HUDEP-2 (cell line): Measurements from ENCODE around the gene BCL2A1.
"Not testable (repeated sequence)": the region's sequence is repeated elsewhere in the genome, so short reads cannot be mapped to it uniquely, and the experiment has no call there.

Experiments
- DNase-seq, 76 experiments: peaks; one replicate each; lab custom pipeline; 2025; ENCODE audit not compliant: unreplicated experiment in 76 of 76; lab: John Stamatoyannopoulos, UW

The BCL2A1 gene

DNA sequence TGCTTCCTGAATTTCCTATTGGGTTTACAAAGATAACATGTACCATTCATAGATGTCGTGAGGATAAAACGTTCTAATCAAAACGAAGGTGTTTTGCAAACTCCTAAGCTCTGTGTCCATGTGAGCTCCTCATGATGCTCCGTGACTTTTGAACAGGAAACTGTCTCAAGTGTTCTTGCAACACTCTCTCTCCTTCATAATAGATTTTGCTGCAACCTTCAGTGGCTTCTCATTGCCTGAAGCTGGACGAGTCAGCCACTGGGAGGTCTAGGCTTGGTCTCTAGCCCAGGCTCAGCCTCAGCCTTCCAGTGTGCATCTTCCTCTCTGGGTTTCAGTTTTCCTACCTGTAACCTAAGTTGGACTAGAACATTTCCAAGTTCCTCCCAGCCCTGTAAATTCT is 18.7 kb upstream of the BCL2A1 start:
- DNase-seq = no peak

DNA sequence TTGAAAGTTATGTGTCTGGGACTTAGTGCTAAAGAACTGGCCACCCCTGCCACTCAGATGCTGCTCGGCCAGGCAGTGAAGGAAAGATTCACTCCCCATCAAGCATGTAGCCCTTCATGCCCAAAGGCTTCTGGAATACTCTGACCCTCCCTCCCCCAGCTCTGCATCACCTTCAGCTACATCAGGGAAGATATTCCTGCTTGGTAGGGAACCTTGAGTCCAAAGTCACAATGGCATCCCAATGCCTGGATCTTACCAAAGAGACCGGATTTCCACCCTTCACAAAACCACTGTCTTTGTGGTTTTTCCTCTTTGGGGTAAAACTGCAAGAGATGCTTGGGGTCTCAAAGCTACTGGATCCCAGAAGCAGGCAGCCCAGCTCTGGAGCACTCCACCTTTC is 18.2 kb upstream of the BCL2A1 start:
- DNase-seq = no peak

DNA sequence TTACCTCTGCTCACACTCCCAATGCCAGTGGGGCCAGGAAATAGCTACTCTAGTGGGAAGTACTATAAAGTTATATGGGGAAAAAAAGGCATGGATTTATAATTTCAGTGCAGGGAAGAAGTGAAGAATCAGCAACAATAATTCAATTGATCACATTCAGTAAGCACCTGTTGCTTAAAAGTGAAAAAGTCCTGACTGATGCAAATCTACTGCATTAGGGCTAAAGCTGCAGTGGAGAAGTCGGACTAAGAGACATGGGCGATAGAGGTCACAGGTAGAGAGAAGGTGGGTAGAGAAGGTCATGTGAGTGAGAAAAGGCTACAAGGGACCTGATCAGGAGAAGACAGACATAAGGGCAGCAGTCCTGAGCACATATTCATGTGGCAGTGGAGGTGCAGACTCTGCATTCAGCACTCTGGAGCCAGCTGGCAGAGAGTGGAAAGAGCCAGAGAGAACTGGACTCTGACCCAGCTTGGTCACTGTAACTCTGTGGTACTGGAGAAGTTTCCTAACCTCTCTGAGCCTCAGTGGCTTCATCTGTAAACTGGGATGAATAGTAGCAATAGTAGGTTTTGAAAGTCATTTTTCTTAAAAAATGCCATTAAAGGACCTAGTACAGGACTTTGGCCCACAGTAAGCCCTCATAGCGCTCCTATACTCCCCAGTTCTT is 17.6 kb upstream of the BCL2A1 start:
- no peak for DNase-seq

DNA sequence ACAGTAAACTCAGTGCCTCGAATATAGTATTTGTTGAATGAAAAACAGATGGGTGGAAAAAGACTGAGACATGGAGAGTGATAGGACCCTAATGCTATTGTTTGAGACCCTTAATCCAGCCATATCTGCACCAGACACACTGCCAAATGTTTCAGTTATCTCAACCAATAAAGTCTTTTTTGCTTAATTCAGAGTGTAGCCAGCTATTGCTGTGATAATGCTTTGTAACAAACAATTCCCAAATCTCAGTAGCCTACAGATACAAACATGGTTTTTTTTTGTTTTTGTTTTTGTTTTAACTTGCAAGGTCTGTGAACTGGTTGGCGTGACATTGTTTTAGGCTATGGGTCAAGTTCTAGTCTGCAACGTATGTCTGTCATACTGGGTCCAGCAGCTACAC is 17.0 kb upstream of the BCL2A1 start:
- DNase-seq = no peak

DNA sequence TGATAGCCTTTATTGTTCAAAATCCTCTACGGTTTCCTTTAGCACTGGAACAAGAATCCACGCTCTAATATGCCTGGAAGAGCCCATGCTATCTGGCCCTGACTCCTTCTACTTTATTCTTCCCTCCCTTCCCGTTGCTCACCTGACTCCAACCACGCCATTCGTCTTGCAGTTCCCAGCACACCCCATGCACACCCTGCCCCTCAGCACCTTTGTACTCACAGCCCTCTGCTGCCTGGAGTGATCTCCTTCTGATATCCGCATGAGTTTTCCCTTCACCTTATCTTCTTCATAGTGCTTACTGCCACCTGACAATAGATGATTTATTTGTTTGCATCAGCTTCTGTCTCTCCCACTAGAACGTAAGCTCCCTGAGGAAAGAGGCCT is 16.6 kb upstream of the BCL2A1 start:
- DNase-seq = no peak

DNA sequence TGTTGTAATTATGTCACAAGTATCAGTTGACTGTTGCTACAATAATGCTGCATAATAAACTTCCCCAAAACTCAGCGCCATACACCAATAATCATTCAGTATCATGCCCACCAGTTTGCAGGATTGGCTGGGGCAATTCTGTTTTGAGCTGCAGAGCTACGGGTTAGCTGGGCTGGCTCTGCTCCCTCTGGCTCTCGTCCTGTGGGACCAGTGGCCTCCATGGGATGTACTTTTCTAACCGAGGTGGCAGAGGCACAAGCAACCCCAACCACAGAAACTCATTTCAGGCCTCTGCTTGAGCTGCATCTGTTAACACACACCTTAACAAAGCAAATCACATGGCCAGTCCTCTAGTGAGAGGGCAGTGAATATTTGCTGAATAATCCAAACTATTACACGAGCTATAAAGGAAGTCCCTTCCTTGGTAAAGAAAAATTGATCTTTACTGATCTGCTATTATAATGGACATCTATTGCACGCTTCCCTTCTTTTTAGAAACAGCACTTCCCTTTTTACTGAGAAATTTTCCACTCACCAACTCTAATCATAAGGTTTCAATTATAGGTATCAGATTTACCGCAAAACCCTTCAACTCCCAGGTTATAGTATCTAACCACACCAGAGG is 10.9 kb upstream of the BCL2A1 start:
- no peak for DNase-seq

DNA sequence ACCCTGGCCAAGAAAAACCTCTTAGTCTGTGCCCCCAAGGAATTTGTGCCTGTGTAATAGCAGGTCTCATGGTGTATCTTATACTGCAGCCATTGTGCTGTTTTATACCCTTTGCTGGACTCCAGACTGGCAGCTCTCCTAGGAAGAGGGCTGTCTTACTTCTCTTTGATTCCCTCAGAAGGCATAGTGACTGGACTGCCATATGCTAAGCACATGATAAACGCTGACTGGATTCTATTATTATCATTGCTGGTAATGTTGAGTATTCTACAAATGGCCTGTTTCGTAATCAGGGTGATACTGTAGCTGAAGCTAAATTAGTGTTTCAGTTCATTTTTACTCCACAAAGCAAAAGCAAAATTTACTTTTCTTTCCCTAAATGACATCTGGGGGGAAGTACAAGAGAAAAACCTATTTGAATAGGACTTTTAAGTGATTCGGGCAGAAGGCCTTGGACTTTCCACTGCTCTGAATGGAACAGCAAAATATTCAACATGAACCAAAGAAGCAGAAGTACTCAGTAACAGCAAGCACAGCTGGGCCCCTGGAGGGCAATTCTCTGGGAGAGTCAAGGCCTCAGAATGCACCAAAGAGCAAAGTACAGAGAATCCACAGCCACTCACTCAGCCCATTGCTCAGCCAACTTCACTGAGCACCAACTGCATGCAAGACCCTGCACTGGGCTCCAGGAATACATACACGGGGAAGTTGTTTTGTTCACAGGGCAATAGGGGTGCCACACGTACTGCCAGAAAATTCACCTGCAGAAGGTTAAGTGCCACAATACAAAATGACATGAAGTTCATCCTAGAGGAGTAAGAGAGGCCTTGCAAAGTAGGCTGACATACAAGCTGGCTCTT is 7.9 kb upstream of the BCL2A1 start:
- no peak for DNase-seq

DNA sequence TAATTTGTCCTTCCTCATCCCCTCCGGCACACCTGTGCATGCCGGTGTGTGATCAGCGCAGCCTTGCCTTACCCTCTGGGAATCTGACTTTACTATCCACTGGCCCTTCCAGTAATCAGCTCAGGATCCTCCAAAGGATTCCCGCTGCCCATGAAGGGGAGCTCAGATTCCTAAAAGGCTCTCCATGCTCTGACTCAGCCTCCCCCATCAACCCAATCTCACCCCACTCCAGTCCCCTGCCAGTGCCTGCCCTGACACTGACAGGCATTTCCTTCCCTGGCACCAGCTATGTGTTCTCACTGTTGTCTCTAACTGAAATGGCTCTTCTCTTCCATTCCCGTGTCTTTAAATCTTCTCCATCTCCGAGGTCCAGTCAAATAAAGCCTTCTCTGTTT is 7.3 kb upstream of the BCL2A1 start:
- no peak for DNase-seq

DNA sequence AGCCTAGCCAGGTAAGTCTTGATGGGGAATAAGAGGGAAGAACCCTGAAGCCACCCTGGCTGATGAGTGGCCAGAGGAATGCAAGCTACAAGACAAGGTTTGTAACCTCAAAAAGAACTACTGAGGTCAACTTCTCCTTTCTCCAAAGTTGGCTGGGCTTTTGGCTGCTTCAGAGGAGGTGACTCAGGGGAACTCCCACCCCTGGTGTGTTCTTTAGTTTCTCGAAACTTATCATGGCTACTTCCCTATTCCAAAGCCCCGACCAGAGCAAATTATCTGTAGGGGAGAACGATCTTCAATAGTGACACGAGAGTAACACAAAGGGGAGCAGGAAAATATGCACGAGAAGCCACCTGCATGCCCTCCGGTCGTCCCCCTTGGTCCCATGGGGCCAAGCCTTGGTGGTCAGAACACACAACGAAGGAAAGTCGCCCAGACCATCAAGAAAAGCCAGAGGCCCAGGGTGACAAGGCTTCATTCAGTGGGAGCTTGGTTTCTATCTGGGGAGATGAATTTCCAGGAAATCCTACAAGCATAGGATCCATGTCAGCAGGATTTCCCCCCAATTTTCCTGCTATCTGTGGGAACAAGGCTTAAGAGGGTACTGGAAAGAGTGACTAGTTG is 6.5 kb upstream of the BCL2A1 start:
- DNase-seq = peak in 38 of 76 experiments; percentile 3 to 65 (median 30)

DNA sequence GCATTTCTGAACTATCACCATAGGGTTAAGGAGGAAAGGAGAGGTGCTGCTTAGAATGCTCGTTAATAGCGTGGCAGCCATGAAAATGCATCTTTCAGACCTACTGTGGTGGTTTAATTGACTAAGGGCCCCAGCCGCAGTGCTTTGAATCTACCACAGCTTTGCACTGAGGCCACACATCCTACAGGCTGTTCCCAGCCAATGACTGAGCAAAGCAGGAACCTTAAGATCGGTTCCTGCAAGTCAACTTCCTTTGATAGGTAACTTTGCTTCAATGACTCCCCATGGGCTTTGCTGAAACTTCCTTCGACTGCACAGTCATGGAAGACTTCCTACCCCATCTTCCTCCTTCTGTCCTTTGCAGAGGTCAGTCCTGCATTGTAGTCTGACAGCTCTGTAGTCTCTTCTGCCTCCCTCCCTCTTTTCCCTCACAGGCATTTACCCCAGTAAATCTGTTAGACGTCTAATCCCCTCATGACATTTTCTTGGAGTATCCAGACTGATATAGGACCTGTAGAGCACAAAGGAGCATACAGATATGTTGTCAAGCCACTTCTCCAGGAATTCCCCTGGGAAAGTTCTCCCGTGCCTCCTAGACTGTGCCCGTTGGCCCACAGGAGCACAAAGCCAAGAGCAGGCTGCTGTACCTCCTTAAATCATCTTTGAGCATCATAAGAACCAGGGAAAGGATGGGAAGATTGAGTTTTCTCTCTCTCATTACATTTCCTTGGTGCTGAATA is 2.6 kb upstream of the BCL2A1 start:
- DNase-seq = no peak

DNA sequence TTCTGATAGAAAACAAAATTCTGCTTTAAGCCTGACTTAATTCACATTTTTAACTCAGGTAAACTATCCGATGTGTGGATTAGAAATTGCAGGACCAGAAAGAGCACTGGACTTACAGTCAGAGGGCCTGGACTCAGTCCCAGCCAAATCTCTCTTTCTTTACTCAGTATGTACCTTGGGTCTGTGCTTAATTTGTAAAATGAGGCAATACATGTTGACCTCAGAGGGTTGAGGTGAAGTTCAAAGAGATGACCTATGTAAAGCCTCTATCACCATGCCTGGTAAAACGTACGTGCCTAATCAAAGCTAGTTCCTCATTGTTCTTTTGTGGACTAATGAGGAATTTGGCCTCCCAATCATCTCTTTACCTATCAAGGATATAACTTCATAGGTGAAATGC is 1.9 kb upstream of the BCL2A1 start:
- DNase-seq = no peak

DNA sequence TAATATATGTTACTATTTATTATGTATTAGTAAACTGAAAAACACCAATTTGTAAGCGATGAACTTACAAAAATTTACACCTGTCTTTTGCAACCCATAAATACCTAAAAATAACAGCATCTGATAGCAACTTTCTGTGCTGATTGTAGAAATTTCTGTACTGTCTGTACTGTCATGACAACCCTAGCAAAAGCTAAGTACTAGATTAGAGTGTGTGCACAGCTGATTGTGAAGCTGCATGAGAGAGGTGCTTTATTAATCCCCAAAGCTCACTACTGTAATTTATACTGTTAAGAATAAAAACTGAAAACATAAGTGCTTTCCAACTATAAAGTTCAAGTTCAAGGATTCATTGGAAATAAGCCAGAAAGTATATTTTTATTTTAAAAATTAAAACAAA is 815 bp downstream of the BCL2A1 start:
- DNase-seq = no peak

DNA sequence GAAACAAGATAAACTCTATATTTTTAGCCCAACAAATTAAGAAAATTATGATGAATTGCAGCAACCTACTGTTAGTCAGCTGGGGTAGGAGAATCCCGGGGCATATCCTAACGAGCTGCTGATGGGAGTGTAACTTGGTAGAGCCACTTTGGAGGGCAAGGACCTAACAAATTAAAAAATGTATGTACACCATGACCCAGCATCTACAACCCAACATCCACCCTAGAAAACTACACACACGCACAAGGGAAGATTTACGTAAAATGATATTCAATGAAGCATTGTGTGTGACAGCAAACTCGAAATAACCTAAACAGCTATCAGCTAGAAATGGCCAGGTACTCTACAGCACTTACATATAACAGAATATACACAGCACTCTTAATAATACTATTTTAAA is 1.9 kb downstream of the BCL2A1 start:
- no peak for DNase-seq

DNA sequence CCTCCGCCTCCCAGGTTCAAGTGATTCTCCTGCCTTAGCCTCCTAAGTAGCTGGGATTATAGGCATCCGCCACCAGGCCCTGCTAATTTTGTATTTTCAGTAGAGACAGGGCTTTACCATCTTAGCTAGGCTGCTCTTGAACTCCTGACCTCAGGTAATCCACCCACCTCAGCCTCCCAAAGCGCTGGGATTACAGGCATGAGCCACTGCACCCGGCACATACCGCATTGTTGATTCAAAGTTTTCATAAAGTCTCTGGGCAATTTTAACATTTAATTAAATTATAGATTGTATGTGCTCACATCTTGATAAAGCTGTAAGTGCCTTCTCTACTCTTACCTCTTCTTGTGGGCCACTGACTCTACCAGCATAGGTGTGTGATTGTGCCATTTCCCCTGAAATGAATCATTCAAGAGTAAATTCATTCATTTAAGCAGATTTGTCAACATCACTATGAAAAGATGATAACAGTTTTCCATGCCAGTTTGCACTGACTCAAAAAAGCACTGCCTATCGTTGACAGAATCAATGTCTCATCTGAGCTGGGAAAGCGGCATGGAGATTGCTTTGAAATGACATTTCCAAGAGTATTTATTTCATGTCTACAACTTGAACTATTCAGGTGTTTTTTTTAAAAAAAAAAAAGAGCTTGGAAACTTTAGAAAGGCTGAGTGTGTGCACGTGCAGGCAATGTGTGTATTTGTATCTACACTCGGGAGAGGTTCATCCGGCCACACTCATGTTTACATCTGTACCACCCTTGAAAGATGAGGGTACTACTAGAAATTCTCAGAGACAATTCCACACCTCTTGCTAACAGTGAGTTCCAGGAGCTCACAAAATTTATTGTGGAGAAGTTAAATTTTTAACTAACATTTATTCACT is 3.5 kb downstream of the BCL2A1 start:
- no peak for DNase-seq

DNA sequence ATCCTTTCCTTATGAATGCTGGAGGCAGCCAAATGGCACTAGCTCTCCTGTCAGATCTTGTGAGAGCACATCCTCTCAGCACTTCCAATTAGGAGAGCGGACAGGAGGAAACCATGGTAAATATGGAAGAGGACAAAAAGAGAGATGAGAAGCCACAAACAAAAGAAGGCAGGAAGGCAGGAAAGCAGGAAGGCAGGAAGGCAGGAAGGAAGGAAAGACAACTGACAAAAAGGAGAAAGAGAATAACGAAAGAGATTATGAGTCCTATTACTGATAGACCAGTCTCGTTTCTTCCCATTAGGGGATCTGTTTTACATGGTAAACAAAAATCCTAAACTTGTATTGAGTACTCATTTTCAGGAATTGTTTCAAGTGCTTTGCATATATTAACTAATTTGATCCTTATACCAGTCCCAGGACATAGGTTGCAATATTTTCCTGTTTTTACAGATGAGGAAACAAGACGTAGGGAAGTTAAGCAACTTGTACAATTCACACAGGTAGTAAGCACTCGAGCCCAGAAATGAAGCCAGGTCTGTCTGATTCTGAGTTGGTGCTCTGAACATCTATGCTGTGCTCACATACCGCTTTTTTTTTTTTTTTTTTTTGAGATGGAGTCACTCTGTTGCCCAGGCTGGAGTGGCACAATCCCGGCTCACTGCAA is 4.2 kb downstream of the BCL2A1 start:
- no peak for DNase-seq

DNA sequence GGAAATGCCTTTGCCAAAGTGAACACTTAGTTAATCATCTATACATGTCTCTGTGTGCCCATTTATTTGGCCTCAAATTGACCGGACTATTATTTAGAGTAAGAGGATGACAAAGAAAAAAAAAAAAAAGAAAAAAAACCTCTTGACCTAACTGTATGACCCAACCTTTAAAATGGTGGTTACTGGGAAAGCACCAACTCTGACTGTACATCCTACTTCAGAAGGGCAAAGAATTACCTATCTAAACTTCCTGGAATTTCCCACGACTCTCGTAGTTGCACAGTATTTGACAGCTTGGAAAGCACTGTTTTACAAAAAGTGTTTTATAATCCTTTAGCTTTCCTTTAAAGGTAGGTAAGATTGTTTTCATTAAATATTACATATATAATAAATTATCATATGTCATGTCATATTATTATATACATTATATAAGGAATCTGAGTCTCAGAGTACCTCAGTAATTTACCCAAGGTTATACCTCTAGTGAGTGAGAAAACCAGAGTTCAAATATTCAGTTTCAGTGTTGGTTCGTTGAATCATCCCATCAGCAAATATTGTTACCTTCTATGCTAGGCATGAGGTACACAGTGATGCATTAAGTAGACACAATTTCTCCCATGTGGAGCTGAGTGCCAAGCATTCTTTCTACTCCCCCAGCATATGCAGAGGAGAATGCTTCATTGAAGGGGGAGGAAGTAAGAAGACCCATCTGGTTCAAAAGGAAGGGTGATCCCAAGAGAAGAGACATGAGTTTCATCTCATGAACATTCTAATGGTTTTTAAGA is 5.0 kb downstream of the BCL2A1 start:
- DNase-seq = no peak

DNA sequence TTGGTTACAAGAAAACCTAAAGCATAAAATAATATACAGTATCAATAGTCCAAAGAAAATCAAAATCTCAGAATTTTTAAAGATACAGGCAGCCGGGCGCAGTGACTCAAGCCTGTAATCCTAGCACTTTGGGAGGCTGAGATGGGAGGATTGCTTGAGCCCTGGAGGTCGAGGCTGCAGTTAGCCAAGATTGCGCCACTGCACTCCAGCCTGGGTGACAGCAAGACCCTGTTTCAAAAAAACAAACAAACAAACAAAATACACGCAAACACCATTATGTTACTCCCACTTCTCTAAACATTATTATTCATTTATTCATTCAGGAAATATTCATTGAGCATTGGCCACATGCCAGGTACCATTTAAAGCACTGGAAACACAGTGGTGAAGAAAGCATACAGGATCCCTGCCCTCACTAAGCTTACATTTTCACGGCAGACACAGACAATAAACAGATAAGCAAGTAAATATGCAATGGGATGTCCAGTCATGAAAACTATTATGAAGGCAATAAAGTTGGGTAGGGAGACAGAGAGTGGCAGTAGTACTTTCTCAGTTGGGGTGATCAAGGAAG is 6.7 kb downstream of the BCL2A1 start:
- no peak for DNase-seq

DNA sequence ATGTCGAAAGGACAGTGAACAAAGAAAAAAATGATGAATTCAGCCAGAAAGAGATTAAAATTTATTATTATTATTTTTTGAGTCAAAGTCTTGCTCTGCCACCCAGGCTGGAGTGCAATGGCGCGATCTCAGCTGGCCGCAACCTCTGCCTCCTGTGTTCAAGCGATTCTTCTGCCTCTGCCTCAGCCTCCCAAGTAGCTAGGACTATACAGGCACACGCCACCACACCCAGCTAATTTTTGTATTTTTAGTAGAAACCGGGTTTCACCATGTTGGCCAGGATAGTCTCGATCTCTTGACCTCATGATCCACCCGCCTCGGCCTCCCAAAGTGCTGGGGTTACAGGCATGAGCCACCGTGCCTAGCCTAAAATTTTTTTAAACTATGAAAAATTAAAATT is 8.1 kb downstream of the BCL2A1 start:
- DNase-seq = not testable (repeated sequence)
